Transverse colon (tissue), 4 donors: ENCODE results near the gene PES1. TPM values are rescaled to one million over a fixed set of nuclear protein-coding genes. Genes with fewer than 3 reads are reported as not detected.

ENCODE experiments used
- DNase-seq: peaks from one replicate; pipeline ENCODE4 v3.0.0-alpha.2; 2019
- H3K27ac ChIP-seq, 4 donors: fragments of 200-600 bp; sonication (generic); 2 replicates each; pipeline ENCODE4 v1.5.1; 2016 to 2018; ENCODE audit warnings: inconsistent platforms in 4 of 4
- H3K27me3 ChIP-seq: fragments of 200-600 bp; sonication (generic); 2 replicates; pipeline ENCODE4 v1.5.1; 2017; ENCODE audit warnings: inconsistent platforms
- H3K36me3 ChIP-seq, 4 donors: fragments of 200-600 bp; sonication (generic); 2 replicates each; pipeline ENCODE4 v1.5.1; 2017 to 2019; ENCODE audit warnings: inconsistent platforms in 4 of 4
- H3K4me1 ChIP-seq, 4 donors: fragments of 200-600 bp; sonication (generic); 2 replicates each; pipeline ENCODE4 v1.5.1; 2017 to 2020; ENCODE audit warnings: inconsistent platforms in 4 of 4
- H3K4me3 ChIP-seq, 4 donors: fragments of 200-600 bp; sonication (generic); 1 replicate in 1 of 4; 2 replicates in 3 of 4; pipeline versions ENCODE4 v1.5.1 to v1.6.1; 2017 to 2019; ENCODE audit warnings: inconsistent platforms in 4 of 4
- H3K9me3 ChIP-seq, 2 donors: fragments of 200-600 bp; sonication (generic); 2 replicates each; pipeline ENCODE4 v1.5.1; 2017 to 2019; ENCODE audit warnings: inconsistent platforms in 2 of 2
- EP300 ChIP-seq: sonication (generic); formaldehyde crosslinking; IDR thresholded peaks from one replicate; pipeline ENCODE4 v1.6.1; 2017; ENCODE audit warnings: antibody characterized with exemption, low read depth
- POLR2A ChIP-seq: fragments of 450-650 bp; IDR thresholded peaks from one replicate; pipeline ENCODE4 v1.6.1; 2016; ENCODE audit warnings: antibody characterized with exemption, mild to moderate bottlenecking, moderate library complexity
- POLR2AphosphoS5 ChIP-seq, 3 donors: sonication (generic); formaldehyde crosslinking; IDR thresholded peaks; one replicate each; pipeline ENCODE4 v1.6.1; 2016; ENCODE audit warnings: antibody characterized with exemption in 3 of 3
- WGBS, 2 donors: methylation state at CpG; one replicate each; pipeline ENCODE4 v1.1.5; 2018; ENCODE audit warnings: low coverage in 1 of 2; 5-methylcytosine and 5-hydroxymethylcytosine counted together
- in situ Hi-C, 4 donors: fragments of 200-750 bp; cut with MboI; loops; one replicate each; pipeline versions ENCODE4 v1.15.0 to v1.15.1; 2017; ENCODE audit warnings: low sequenced_read_pairs in 3 of 4, low pct_ligation_motif_present in 1 of 4, low pct_unique_long_range_greater_than_20kb in 1 of 4
- intact Hi-C: fragments of 100-400 bp; cut with DNase I; formaldehyde crosslinking; loops from one replicate; pipeline ENCODE4 v1.15.1; 2023; ENCODE audit warnings: low total_unique reads
- total RNA-seq, 4 donors: library from RNA; depleted of rRNA; stranded (reverse); fragments of >200 nt; gene quantifications; one replicate each; pipeline ENCODE4 v1.1.0, GENCODE V29; 2016
- TF ChIP-seq, protein P1 (sequence below), 5 experiments: fragments of 200-600 bp in 3 of 5; fragments of 450-650 bp in 2 of 5; sonication (generic) in 3 of 5; IDR thresholded peaks; 1 replicate in 2 of 5; 2 replicates in 3 of 5; pipeline ENCODE4 v1.5.1; 2016 to 2017; ENCODE audit warnings: antibody characterized with exemption in 5 of 5, inconsistent platforms in 3 of 5, mild to moderate bottlenecking in 2 of 5, moderate library complexity in 1 of 5

PES1 gene
- total RNA-seq, 4 donors from 2014 or later: 13.5 to 39.5 (median 30.6) TPM

DNA sequence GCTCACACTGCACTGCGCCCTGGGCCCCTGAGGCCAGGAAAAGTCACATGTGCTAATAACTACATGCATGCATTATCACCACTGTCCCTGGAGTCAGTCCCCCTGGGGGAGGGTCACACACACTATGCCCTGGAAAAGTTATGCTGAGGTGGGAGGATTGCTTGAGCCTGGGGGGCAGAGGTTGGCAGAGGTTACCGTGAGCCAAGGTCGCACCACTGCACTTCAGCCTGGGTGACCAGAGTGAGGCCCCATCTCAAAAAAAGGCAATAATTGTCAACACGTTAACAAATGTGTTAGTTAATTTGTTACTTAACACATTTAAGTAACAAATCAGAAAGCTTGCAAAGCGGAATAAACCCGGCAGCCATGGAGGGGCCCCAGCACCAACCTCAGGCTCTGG lies 31.8 kb downstream of the PES1 start:
- intact Hi-C loops: no loop called here
- no peak for DNase-seq
- H3K4me1 ChIP-seq: no peaks in the 10 kb centered on the region
- no peak overlapping the region for H3K27ac ChIP-seq
- H3K36me3 ChIP-seq: no peaks in the 10 kb centered on the region
- no peaks in the 10 kb centered on the region for H3K9me3 ChIP-seq
- no peak for TF ChIP-seq POLR2A
- no peak for TF ChIP-seq POLR2AphosphoS5 (IDR thresholded peaks at IDR 0.05)
- TF ChIP-seq, protein P1, sequence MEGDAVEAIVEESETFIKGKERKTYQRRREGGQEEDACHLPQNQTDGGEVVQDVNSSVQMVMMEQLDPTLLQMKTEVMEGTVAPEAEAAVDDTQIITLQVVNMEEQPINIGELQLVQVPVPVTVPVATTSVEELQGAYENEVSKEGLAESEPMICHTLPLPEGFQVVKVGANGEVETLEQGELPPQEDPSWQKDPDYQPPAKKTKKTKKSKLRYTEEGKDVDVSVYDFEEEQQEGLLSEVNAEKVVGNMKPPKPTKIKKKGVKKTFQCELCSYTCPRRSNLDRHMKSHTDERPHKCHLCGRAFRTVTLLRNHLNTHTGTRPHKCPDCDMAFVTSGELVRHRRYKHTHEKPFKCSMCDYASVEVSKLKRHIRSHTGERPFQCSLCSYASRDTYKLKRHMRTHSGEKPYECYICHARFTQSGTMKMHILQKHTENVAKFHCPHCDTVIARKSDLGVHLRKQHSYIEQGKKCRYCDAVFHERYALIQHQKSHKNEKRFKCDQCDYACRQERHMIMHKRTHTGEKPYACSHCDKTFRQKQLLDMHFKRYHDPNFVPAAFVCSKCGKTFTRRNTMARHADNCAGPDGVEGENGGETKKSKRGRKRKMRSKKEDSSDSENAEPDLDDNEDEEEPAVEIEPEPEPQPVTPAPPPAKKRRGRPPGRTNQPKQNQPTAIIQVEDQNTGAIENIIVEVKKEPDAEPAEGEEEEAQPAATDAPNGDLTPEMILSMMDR (IDR thresholded peaks at IDR 0.05): no peak
- no peak for TF ChIP-seq EP300
- in situ Hi-C loops: no loop called here
- WGBS, 2 donors: 85% methylated on average over 6 of the region's 6 CpGs; no CpG with 5 or more reads in 1 of the 2 donors
- no peaks in the 10 kb centered on the region for H3K27me3 ChIP-seq
- no peak overlapping the region for H3K4me3 ChIP-seq

GRCh38 chr22:30557243-30557642 lies 34.5 kb downstream of the PES1 start:
- TF ChIP-seq POLR2A (no peak), EP300 (no peak), POLR2AphosphoS5 (IDR thresholded peaks at IDR 0.05) (no peak)
- TF ChIP-seq, protein P1 (IDR thresholded peaks at IDR 0.05): no peak
- H3K9me3 ChIP-seq: no peaks in the 10 kb centered on the region
- in situ Hi-C loops: no loop called here
- DNase-seq: no peak
- no peak overlapping the region for H3K27ac ChIP-seq
- no peaks in the 10 kb centered on the region for H3K36me3 ChIP-seq
- 85% methylated on average over 3 of the region's 8 CpGs; no CpG with 5 or more reads in 1 of the 2 donors for WGBS, 2 donors
- no peaks in the 10 kb centered on the region for H3K4me1 ChIP-seq
- intact Hi-C loops: no loop called here
- H3K4me3 ChIP-seq: no peak overlapping the region
- H3K27me3 ChIP-seq: no peaks in the 10 kb centered on the region

GRCh38 chr22:30556388-30556787 lies 35.3 kb downstream of the PES1 start:
- Histone ChIP-seq H3K36me3 (no peaks in the 10 kb centered on the region), H3K9me3 (no peaks in the 10 kb centered on the region), H3K27ac (no peak overlapping the region), H3K4me1 (no peaks in the 10 kb centered on the region), H3K27me3 (no peaks in the 10 kb centered on the region), H3K4me3 (no peak overlapping the region)
- no peak for DNase-seq
- TF ChIP-seq POLR2A (no peak), POLR2AphosphoS5 (IDR thresholded peaks at IDR 0.05) (no peak)
- TF ChIP-seq, protein P1 (IDR thresholded peaks at IDR 0.05): no peak
- in situ Hi-C loops: no loop called here
- WGBS, 2 donors: 70 to 86% methylated on average over 1 to 6 of the region's 6 CpGs
- intact Hi-C loops: no loop called here

DNA sequence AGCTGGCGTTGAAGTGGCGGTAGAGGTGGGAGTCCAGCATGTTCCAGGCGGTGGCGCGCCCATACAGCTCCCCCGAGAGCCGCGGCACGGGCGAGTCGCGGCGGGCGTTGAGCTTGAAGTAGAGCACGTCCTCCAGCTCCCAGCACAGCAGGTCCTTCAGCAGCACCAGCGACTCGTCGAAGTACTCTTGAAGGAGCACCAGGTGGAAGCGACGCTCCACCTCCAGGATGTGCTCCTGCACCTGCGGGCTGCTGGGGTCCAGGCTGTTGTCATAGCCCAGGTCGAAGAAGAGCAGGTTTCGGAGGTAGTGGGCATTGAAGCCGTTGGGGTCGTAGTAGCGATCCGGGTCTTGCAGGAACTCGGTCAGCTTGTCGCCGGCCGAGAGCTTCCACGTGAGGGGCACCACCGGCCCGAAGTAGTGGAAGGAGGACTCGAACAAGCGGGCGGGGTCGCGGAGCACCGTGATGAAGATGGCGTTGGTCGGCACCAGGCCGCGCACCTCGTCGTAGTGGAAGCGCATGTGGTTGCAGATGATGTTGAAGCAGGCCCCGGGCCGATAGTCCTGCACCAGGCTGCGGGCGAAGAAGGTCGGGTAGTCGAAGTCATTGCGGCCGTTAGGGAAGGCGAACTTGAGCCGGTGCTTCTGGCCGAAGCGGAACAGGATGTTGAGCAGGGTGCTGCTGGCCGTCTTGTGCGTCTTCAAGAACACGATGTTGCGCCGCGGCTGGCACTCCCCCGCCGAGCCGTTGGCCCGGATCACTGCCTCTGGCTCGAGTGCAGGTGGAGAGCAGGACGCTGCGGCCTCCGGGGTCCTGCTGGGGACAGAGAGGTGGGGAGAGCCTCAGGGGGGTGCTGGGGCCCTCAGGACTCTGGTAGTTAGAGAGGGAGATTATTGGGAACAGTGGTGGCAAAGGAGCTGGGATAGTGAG lies 36.2 kb downstream of the PES1 start:
- Histone ChIP-seq H3K36me3 (no peaks in the 10 kb centered on the region), H3K27me3 (no peaks in the 10 kb centered on the region), H3K4me3 (no peak overlapping the region), H3K27ac (no peak overlapping the region), H3K4me1 (no peaks in the 10 kb centered on the region), H3K9me3 (no peaks in the 10 kb centered on the region)
- WGBS, 2 donors: 86 to 93% methylated on average over 7 to 73 of the region's 73 CpGs
- DNase-seq: no peak
- no peak for TF ChIP-seq POLR2AphosphoS5 (IDR thresholded peaks at IDR 0.05)
- TF ChIP-seq, protein P1 (IDR thresholded peaks at IDR 0.05): no peak
- TF ChIP-seq POLR2A: no peak
- TF ChIP-seq EP300: no peak
- intact Hi-C loops: no loop called here
- in situ Hi-C loops: no loop called here
